ENCODE results near the gene KLHL28. TPM values are rescaled to one million over a fixed set of nuclear protein-coding genes. Genes with fewer than 3 reads are reported as not detected.

Gene KLHL28
- total RNA-seq (2014; rRNA removed; shearing (Covaris generic); ENCODE audit: low replicate concordance): 1.8 and 2.9 TPM in 2 replicates

DNA sequence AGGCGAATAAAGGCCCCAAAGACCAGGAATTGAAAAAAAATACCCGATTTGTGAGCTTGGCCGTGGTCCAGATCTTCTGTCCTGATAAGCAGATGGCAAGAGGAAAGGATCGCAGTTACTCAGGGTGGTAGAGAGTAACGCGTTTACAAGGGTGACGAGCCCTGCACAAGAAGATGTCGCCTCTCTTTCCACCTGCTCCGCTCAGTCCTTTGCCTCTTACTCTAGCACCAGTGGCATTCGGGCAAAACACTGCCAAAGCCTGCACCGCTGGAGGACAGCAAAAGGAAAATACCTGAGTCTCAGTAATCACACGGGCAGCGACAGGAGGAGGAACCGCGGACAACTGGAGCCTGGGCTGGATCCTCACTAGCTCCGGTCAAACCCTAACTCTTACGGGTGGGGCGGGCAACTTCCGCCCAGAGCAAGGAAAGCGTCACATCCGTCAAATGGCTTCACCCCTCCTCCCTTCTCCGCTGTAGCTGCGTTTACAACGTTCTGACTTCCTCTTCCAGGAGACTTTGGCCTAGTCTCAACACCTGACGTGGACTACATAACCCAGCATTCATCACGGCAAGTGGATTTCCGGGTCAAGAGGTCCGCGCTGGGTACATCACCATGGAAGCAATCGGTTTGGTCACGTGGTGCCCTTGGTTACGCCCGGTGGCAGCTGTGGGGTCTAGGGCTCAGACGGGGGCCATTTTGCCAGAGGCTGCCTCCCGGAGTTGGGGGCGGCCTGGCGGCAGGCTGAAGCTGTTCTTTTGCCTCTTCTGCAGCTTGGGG, at the start of gene KLHL28, which contains the start of gene TOGARAM1:
Gene KLHL28, minus strand, starts transcription at position 394 of the 780 bp plus-strand sequence. CDS start 16,019 bp downstream, outside the sequence.
Gene TOGARAM1, plus strand, starts transcription at position 637 of the 780 bp plus-strand sequence. CDS start 232 bp downstream, outside the sequence.
- in situ Hi-C loops (cut with HindIII; ENCODE audit: low pct_unique_long_range_greater_than_20kb, low sequenced_read_pairs): no loop called here
- DNase-seq (ENCODE audit: low read depth): peak; percentile 99

- in situ Hi-C loops (cut with HindIII; ENCODE audit: low pct_unique_long_range_greater_than_20kb, low sequenced_read_pairs): no loop called here
- no peak for DNase-seq (ENCODE audit: low read depth)
Measured at GRCh38 chr14:45003924-45004323, 42.2 kb upstream of the KLHL28 start.

GRCh38 chr14:44995770-44996294, 34.1 kb upstream of the KLHL28 start:
- in situ Hi-C loops (cut with HindIII; ENCODE audit: low pct_unique_long_range_greater_than_20kb, low sequenced_read_pairs): no loop called here
- no peak for DNase-seq (ENCODE audit: low read depth)

DNA sequence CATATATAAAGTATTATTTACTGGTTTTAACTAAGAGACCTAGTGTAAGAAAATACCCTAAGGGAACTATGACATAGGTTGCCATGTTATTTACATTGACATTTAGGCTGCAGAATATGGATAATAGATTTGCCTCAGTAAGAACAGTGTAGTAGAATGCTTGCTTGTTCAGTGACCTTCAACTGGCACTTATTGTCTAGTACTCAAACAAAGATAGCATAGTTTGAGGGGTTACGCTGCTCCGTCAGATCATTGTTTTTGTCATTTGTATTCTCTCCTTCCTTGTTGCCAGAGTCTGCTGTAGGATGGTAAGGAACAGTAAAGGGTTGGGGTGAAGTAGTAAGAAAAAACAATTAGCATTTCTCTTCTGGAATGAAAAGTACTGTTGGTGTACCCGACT, 33.4 kb upstream of the KLHL28 start:
- no peak for DNase-seq (ENCODE audit: low read depth)
- in situ Hi-C loops (cut with HindIII; ENCODE audit: low pct_unique_long_range_greater_than_20kb, low sequenced_read_pairs): no loop called here

DNA sequence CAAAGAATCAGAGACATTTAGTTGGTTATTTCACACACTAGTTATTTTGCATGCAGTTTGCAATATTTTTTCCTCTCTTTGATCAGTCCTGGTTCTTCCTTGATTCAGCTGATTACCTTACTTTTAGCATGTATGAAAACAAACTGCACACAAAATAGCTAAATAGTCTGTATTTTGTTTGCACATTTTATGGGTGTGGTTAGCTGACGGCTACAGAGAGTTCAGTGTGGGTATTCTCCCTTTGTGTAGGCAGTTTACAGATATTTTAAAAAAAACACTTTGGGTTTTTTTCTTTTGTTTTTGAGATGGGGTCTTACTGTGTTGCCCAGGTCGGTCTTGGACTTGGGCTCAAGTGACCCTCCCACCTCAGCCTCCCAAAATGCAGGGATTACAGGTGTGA, 28.8 kb upstream of the KLHL28 start:
- no peak for DNase-seq (ENCODE audit: low read depth)
- in situ Hi-C loops (cut with HindIII; ENCODE audit: low pct_unique_long_range_greater_than_20kb, low sequenced_read_pairs): no loop called here

DNA sequence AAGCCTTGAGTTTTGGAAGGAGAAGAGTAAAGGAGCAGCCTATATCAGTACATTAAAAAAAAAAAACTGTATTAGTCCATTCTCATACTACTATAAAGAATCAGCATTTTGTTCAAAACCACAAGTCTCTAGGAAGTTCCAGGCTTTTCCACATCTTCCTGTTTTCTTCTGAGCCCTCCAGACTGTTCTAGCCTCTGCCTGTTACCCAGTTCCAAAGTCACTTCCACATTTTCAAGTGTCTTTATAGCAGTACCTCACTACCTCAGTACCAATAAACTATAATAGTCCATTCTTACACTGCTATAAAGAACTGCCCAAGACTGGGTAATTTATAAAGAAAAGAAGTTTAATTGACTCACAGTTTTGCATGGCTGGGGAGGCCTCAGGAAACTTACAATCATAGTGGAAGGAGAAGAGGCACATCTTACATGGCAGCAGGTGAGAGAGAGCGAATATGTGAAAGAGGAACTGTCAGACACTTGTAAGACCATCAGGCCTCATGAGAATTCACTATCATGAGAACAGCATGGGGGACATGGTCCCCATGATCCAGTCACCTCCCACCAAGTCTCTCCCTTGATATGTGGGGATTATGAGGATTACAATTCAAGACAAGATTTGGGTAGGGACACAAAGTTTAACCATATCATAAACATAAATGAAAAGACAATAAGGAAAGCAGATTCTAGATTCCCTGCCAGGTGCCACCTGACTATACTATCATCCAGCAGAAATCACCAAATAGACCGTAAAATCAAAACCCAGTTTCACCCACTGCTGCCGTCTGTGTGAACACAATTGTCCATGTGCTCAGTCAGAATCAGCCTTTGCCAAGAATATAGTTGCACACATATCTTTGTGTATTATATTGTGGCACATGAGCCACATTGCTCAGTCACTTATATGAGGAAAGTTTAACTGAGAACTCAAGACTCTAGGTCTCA, 28.0 kb upstream of the KLHL28 start:
- in situ Hi-C loops (cut with HindIII; ENCODE audit: low pct_unique_long_range_greater_than_20kb, low sequenced_read_pairs): no loop called here
- DNase-seq (ENCODE audit: low read depth): no peak

- no peak for DNase-seq (ENCODE audit: low read depth)
- in situ Hi-C loops (cut with HindIII; ENCODE audit: low pct_unique_long_range_greater_than_20kb, low sequenced_read_pairs): no loop called here
Measured at GRCh38 chr14:44988694-44989093, 26.9 kb upstream of the KLHL28 start.

DNA sequence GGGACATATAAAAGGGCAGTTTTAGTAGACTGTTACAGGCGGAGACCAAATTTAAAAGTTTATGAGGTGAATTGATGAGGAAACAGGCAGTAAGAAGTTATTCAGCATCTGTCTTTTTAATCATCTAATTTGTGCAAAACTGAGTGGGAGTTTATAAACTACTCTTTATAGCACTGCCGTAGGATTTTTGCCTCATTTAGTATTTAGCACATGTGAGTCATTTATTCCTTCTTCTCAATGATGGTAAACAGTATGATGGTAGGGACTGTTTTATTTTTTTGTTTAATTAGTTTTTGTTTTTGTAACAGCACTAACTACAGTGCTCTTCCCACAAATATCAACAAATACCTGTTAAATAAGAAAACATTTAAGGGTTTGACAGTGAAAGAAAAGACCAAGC, 20.8 kb upstream of the KLHL28 start:
- in situ Hi-C loops (cut with HindIII; ENCODE audit: low pct_unique_long_range_greater_than_20kb, low sequenced_read_pairs): no loop called here
- DNase-seq (ENCODE audit: low read depth): no peak

DNA sequence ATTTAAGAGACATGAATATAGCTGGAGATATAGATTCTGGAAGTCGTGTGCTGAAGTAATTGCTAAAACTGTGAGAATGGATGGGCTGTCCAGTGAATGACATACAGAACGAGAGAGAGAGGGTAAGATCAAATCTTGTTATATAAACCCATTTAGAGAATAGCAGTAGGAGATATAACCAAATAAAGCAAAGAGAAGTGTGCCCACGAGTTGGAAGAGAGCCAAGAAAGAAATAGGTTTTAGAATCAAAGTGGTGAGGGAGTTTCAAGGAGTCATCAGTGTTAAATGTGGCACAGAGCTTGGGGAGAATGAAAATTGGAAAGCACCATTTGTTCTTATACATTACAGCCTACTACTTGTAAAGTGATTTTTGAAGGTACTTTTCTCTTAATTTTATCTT, 19.5 kb upstream of the KLHL28 start:
- in situ Hi-C loops (cut with HindIII; ENCODE audit: low pct_unique_long_range_greater_than_20kb, low sequenced_read_pairs): no loop called here
- no peak for DNase-seq (ENCODE audit: low read depth)

- in situ Hi-C loops (cut with HindIII; ENCODE audit: low pct_unique_long_range_greater_than_20kb, low sequenced_read_pairs): no loop called here
- DNase-seq (ENCODE audit: low read depth): no peak
Measured at GRCh38 chr14:44979740-44980356, 18.1 kb upstream of the KLHL28 start.

- DNase-seq (ENCODE audit: low read depth): no peak
- in situ Hi-C loops (cut with HindIII; ENCODE audit: low pct_unique_long_range_greater_than_20kb, low sequenced_read_pairs): no loop called here
Measured at GRCh38 chr14:44979273-44979672, 17.5 kb upstream of the KLHL28 start.

- in situ Hi-C loops (cut with HindIII; ENCODE audit: low pct_unique_long_range_greater_than_20kb, low sequenced_read_pairs): no loop called here
- no peak for DNase-seq (ENCODE audit: low read depth)
Measured at GRCh38 chr14:44971459-44971858, 9.7 kb upstream of the KLHL28 start.

DNA sequence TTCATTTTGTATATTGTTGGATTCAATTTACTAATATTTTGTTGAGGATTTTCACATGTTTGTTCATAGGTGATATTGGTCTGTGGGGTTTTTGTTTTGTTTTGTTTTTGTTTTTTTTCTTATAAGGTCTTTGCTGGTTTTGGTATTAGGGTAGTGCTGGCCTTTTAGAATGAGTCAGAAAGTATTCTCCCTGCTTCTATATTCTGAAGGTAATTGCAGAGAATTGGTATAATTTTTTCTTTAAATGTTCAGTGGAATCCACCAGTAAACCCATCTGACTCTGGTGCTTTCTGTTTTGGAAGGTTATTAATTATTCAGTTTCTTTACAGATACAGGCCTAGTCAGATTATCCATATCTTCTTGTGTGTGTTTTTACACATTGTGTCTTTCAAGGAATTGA, 9.2 kb upstream of the KLHL28 start:
- DNase-seq (ENCODE audit: low read depth): no peak
- in situ Hi-C loops (cut with HindIII; ENCODE audit: low pct_unique_long_range_greater_than_20kb, low sequenced_read_pairs): no loop called here

- DNase-seq (ENCODE audit: low read depth): no peak
- in situ Hi-C loops (cut with HindIII; ENCODE audit: low pct_unique_long_range_greater_than_20kb, low sequenced_read_pairs): no loop called here
Measured at GRCh38 chr14:44968714-44969113, 7.0 kb upstream of the KLHL28 start.

- in situ Hi-C loops (cut with HindIII; ENCODE audit: low pct_unique_long_range_greater_than_20kb, low sequenced_read_pairs): no loop called here
- DNase-seq (ENCODE audit: low read depth): no peak
Measured at GRCh38 chr14:44966601-44967336, 5.0 kb upstream of the KLHL28 start.

DNA sequence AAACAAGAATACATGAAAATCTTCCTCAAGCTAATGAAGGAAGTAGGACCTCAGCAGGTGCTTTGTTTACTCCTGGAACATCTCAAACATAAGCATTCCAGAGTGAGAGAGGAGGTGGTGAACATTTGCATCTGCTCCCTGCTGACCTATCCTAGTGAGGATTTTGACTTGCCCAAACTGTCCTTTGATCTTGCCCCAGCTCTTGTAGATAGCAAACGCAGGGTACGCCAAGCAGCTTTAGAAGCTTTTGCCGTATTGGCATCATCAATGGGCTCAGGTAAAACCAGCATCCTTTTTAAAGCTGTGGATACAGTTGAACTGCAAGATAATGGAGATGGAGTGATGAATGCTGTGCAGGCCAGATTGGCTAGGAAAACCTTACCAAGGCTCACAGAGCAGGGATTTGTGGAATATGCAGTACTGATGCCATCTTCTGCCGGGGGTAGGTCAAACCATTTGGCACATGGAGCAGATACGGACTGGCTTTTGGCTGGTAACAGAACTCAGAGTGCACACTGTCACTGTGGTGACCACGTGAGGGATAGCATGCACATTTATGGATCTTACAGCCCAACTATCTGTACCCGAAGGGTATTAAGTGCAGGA, 2.1 kb upstream of the KLHL28 start:
- peak; percentile 14 for DNase-seq (ENCODE audit: low read depth)
- in situ Hi-C loops (cut with HindIII; ENCODE audit: low pct_unique_long_range_greater_than_20kb, low sequenced_read_pairs): no loop called here

GRCh38 chr14:44963044-44963528, 1.3 kb upstream of the KLHL28 start:
- DNase-seq (ENCODE audit: low read depth): no peak
- in situ Hi-C loops (cut with HindIII; ENCODE audit: low pct_unique_long_range_greater_than_20kb, low sequenced_read_pairs): no loop called here
